GM12801 (cell line): ENCODE results near the gene KIAA1210.

Experiments
- CTCF ChIP-seq: IDR thresholded peaks from one replicate; pipeline ENCODE4 v1.5.1; 2011; ENCODE audit warnings: control low read depth; ENCODE audit not compliant: insufficient read length; ENCODE audit errors: extremely low read depth

Gene KIAA1210

GRCh38 chrX:119073911-119074310 lies 53.7 kb downstream of the KIAA1210 start:
- no peak for TF ChIP-seq CTCF

GRCh38 chrX:119073200-119073905 lies 54.3 kb downstream of the KIAA1210 start:
- no peak for TF ChIP-seq CTCF

- no peak for TF ChIP-seq CTCF
These were observed 54.9 kb downstream of the KIAA1210 start, which contains the start of gene CT47C1 for GRCh38 chrX:119072744-119073143. CT47C1 (plus strand) TSS chrX:119072993; CDS start chrX:119073226, 233 bp downstream.

GRCh38 chrX:119071381-119071780 lies 56.2 kb downstream of the KIAA1210 start:
- TF ChIP-seq CTCF: no peak

- TF ChIP-seq CTCF: no peak
These were observed 57.9 kb downstream of the KIAA1210 start for GRCh38 chrX:119069762-119070161.

GRCh38 chrX:119069128-119069527 lies 58.5 kb downstream of the KIAA1210 start:
- TF ChIP-seq CTCF: no peak

- no peak for TF ChIP-seq CTCF
These were observed 60.4 kb downstream of the KIAA1210 start for GRCh38 chrX:119067023-119067739.
